ENCODE results near the gene CREG1. TPM values are rescaled to one million over a fixed set of nuclear protein-coding genes. Genes with fewer than 3 reads are reported as not detected.

The CREG1 gene
- total RNA-seq = 133 and 150 TPM in 2 replicates

DNA sequence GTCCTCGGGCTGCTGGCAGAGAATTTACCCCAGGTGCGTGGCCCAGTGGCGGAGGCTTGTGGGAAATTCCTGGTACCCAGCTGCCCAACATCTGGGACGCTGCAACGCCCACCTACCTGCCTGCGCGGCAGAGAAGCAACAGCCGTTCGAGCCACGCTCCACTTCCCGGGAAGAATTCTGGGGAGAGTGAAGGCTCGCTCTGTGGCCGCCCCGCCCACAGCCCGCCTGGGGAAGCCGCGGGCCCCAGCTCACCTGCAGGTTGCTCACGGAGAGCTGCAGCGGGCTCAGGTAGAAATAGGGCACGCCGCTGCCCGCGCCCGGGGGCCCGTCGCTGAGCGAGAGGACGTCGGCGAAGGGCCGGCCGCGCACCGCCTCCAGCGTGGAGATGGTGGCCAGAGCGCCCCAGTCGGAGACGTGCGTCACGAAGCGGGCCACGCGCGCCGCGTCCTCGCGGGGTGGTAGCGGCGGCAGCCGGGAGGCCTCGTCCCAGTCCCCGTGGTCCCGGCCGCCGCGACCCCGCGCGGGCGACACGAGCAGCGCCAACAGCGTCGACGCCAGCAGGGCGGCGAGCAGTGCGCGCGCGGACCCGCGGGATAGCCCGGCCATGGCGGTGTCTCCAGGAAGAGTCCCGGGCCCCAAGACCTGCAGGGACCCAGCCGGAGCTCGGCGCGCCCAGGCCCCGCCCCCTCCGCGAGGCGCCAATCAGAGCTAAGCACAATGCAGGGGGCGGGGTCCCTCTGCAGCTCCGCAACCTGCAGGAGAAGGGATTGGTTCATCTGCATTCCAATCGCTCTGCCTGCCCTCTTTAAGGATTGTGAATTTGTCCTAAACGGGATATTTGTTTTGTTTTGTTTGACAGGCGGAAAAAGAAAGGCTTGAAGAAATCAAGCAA is at the start of gene CREG1:
Gene CREG1 (minus strand): TSS at position 627 of the 892 bp plus-strand sequence.
- Histone ChIP-seq H3K4me1 (ENCODE audit: insufficient read depth, low read length) (peaks cover 16% of the 10 kb centered on the region), H3K79me2 (ENCODE audit: insufficient read depth, low read length) (no peaks in the 10 kb centered on the region), H2AFZ (ENCODE audit: low read length) (peak within 1 kb of the TSS; percentile 96), H3K9me3 (ENCODE audit: low read depth, low read length) (no peaks in the 10 kb centered on the region), H3K36me3 (ENCODE audit: insufficient read depth, low read length) (no peaks in the 10 kb centered on the region), H3K4me2 (ENCODE audit: insufficient read depth, low read length) (peak within 1 kb of the TSS; percentile 99), H4K20me1 (ENCODE audit: insufficient read depth, low read length) (no peaks in the 10 kb centered on the region), H3K27me3 (ENCODE audit: insufficient read depth, low read length) (peaks cover 3% of the 10 kb centered on the region), H3K4me3 (ENCODE audit: insufficient read depth, low read length) (peak within 1 kb of the TSS; percentile 84), H3K27ac (ENCODE audit: low read depth, low read length) (peak within 1 kb of the TSS; percentile 17)
- TF ChIP-seq, protein P1, sequence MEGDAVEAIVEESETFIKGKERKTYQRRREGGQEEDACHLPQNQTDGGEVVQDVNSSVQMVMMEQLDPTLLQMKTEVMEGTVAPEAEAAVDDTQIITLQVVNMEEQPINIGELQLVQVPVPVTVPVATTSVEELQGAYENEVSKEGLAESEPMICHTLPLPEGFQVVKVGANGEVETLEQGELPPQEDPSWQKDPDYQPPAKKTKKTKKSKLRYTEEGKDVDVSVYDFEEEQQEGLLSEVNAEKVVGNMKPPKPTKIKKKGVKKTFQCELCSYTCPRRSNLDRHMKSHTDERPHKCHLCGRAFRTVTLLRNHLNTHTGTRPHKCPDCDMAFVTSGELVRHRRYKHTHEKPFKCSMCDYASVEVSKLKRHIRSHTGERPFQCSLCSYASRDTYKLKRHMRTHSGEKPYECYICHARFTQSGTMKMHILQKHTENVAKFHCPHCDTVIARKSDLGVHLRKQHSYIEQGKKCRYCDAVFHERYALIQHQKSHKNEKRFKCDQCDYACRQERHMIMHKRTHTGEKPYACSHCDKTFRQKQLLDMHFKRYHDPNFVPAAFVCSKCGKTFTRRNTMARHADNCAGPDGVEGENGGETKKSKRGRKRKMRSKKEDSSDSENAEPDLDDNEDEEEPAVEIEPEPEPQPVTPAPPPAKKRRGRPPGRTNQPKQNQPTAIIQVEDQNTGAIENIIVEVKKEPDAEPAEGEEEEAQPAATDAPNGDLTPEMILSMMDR (IDR thresholded peaks at IDR 0.05; ENCODE audit: extremely low read depth, low read depth, low read length) = no peak
- peak; percentile 99 for DNase-seq (ENCODE audit: insufficient read length, low spot score, missing footprints)

DNA sequence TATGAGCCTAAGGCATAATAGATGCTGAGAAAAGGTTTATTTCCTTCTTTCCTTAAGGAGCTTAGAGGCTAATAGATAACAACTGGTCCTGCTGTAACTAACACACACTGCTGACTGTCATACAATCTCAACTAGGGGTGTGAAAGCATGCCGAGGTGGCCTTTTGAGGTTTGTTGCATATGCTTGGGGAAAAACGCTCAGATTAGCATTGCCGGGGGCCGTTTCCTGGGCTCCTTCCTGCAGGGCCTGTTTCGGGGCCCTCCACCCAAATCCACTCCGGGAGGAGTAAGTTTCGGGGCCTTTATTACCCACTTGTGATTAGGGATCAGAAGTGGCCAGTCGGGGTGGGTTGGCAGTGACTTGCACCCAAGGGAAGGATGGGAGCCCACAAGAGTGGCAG is 49.3 kb upstream of the CREG1 start:
- Histone ChIP-seq H3K4me2 (ENCODE audit: insufficient read depth, low read length) (no peak overlapping the region), H3K36me3 (ENCODE audit: insufficient read depth, low read length) (no peaks in the 10 kb centered on the region), H3K27ac (ENCODE audit: low read depth, low read length) (no peak overlapping the region), H3K79me2 (ENCODE audit: insufficient read depth, low read length) (no peaks in the 10 kb centered on the region), H3K9me3 (ENCODE audit: low read depth, low read length) (no peaks in the 10 kb centered on the region), H3K27me3 (ENCODE audit: insufficient read depth, low read length) (no peaks in the 10 kb centered on the region), H4K20me1 (ENCODE audit: insufficient read depth, low read length) (no peaks in the 10 kb centered on the region), H3K4me1 (ENCODE audit: insufficient read depth, low read length) (peaks cover 5% of the 10 kb centered on the region), H2AFZ (ENCODE audit: low read length) (no peak overlapping the region), H3K4me3 (ENCODE audit: insufficient read depth, low read length) (no peak overlapping the region)
- DNase-seq (ENCODE audit: insufficient read length, low spot score, missing footprints) = no peak
- TF ChIP-seq, protein P1 (IDR thresholded peaks at IDR 0.05; ENCODE audit: extremely low read depth, low read depth, low read length) = no peak

DNA sequence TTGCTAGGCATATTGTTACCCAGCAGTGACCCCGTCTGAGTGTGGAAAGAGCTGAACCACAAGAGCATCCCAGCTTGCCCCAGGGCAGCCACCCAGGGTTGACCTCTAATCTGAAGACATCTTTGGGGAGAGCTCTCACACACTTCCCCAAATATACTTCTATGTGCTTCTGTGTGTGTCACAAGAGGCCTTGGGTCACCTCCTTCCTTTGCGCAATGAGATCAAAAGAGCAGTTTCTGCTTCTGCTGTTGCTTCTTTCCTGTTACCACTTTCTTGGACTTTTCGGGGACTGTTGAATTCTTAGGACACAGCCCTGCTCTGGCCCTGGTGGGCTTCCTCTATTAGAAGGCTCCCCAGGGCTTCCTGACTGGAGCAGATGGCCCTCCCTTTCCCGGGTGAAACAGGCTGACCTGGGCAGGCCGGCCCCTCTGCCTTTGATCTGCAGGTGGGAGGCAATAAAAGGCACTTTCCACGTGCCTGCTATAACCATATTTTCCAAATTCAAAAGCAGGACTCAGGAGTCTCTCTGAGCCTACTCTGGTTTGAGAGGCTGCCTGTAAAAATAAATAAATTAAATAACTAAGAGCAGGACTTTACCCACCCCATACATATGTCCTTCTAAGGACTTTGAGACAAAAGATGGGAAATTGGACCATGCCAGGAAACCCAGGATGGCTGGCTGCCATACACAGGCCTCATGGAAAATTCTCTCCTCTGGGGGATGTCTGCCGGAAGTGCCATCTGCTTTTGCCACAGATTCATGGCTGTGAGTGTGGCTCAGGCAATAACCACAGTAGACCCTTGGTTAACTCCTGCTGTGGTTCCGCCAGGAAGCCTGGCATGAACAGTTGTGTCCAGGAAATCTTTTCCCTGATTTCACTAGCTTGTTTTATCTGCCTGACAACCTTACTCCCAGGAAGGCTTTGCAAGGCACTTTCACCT is 48.2 kb upstream of the CREG1 start:
- no peaks in the 10 kb centered on the region for H4K20me1 ChIP-seq (ENCODE audit: insufficient read depth, low read length)
- peaks cover 5% of the 10 kb centered on the region for H3K4me1 ChIP-seq (ENCODE audit: insufficient read depth, low read length)
- no peak overlapping the region for H3K4me3 ChIP-seq (ENCODE audit: insufficient read depth, low read length)
- TF ChIP-seq, protein P1 (IDR thresholded peaks at IDR 0.05; ENCODE audit: extremely low read depth, low read depth, low read length) = no peak
- no peak overlapping the region for H3K27ac ChIP-seq (ENCODE audit: low read depth, low read length)
- H3K27me3 ChIP-seq (ENCODE audit: insufficient read depth, low read length) = no peaks in the 10 kb centered on the region
- no peaks in the 10 kb centered on the region for H3K9me3 ChIP-seq (ENCODE audit: low read depth, low read length)
- H3K36me3 ChIP-seq (ENCODE audit: insufficient read depth, low read length) = no peaks in the 10 kb centered on the region
- peak; percentile 37 for DNase-seq (ENCODE audit: insufficient read length, low spot score, missing footprints)
- H3K4me2 ChIP-seq (ENCODE audit: insufficient read depth, low read length) = no peak overlapping the region
- no peak overlapping the region for H2AFZ ChIP-seq (ENCODE audit: low read length)
- no peaks in the 10 kb centered on the region for H3K79me2 ChIP-seq (ENCODE audit: insufficient read depth, low read length)

Measured in osteoblast (primary cell).